ENCODE data around the gene LTO1. TPM values are rescaled to one million over a fixed set of nuclear protein-coding genes. Genes with fewer than 3 reads are reported as not detected.

The LTO1 gene
- total and polyA plus RNA-seq, 2 of the 13 experiments (the other 11 are each of a cell fraction or from before 2014, with no cell fraction given), result 11.8 to 15.0 TPM

DNA sequence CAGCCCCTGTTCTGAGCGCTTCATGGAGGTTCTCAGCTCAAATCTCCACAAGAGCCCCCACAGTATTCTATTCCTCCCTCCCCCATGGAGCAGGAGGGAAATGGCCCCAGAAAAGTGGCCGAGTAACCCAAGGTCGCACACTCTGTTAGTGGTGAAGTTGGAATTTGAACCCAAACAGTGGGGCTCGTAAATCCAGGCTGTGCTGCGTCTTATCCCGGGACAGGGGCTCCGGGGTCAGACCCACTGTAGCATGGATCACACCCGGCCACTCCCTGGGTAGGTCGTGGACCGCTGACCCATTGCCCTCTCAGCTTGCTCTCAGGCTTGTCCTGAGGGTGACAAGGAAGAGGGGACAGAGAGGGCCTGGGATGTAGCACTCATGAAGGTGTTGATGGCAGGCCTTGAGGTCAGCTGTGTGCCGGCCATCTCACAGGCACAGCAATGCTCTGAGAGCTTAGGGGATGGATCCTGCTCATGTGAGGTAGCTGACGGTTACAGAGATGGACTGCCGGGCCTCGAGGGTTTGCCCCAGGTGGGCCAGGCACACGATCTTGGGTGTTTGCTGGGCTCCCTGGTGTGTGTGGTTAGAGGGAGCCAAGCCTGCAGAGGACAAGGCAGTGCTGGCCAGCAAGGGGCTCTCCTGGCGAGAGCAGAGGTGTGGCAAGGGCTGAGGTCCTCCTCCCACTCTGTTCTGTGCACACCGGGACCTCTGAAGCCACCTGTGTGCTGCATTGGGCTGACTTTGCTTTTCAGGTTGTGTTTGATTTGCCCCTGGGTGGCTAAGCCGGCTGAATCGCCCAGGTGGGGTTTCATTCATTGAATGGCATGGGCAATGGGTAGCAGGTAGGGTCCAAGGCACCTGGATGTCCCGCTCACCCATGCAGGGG lies 31.0 kb upstream of the LTO1 start (continued):
- TF ChIP-seq ZNF205 (CRISPR knock-in tag; IDR thresholded peaks at IDR 0.05) (no peak), DR1 (CRISPR knock-in tag; IDR thresholded peaks at IDR 0.05) (no peak), MYC (CRISPR knock-in tag; IDR thresholded peaks at IDR 0.05; ENCODE audit: borderline replicate concordance) (peak; percentile 45; the same call in 1 of the 2 replicates), SOX5 (CRISPR knock-in tag; IDR thresholded peaks at IDR 0.05; ENCODE audit: borderline replicate concordance) (peak; percentile 37; the same call in 1 of the 2 replicates), KAT8 (CRISPR knock-in tag; IDR thresholded peaks at IDR 0.05) (peak; percentile 33), CBFB (CRISPR knock-in tag; IDR thresholded peaks at IDR 0.05) (0 out of 2 replicates have a peak, but pooled peaks have one; percentile 44), ZNF224 (CRISPR knock-in tag; IDR thresholded peaks at IDR 0.05) (no peak), EP300 (IDR thresholded peaks at IDR 0.05; ENCODE audit: low read depth in 2 of 2, low read length in 2 of 2) (peak in 1 of 2 experiments; percentile 40; a peak in 1 of 4 replicates), EP300 (CRISPR knock-in tag; IDR thresholded peaks at IDR 0.05; ENCODE audit: borderline replicate concordance) (no peak), KLF9 (CRISPR knock-in tag; IDR thresholded peaks at IDR 0.05; ENCODE audit: low read depth) (no peak), ATF1 (CRISPR knock-in tag; IDR thresholded peaks at IDR 0.05) (no peak), ZSCAN21 (CRISPR knock-in tag; IDR thresholded peaks at IDR 0.05; ENCODE audit: borderline replicate concordance) (0 out of 2 replicates have a peak, but pooled peaks have one; percentile 37), ZNF34 (CRISPR knock-in tag; IDR thresholded peaks at IDR 0.05; ENCODE audit: borderline replicate concordance) (0 out of 2 replicates have a peak, but pooled peaks have one; percentile 19), SAP130 (CRISPR knock-in tag; IDR thresholded peaks at IDR 0.05; ENCODE audit: low read depth) (peak; percentile 49), ZNF121 (CRISPR knock-in tag; IDR thresholded peaks at IDR 0.05) (peak; percentile 42; the same call in 1 of the 2 replicates), ZFX (CRISPR knock-in tag; IDR thresholded peaks at IDR 0.05; ENCODE audit: low read depth) (peak; percentile 73)
- TF ChIP-seq, protein P1, sequence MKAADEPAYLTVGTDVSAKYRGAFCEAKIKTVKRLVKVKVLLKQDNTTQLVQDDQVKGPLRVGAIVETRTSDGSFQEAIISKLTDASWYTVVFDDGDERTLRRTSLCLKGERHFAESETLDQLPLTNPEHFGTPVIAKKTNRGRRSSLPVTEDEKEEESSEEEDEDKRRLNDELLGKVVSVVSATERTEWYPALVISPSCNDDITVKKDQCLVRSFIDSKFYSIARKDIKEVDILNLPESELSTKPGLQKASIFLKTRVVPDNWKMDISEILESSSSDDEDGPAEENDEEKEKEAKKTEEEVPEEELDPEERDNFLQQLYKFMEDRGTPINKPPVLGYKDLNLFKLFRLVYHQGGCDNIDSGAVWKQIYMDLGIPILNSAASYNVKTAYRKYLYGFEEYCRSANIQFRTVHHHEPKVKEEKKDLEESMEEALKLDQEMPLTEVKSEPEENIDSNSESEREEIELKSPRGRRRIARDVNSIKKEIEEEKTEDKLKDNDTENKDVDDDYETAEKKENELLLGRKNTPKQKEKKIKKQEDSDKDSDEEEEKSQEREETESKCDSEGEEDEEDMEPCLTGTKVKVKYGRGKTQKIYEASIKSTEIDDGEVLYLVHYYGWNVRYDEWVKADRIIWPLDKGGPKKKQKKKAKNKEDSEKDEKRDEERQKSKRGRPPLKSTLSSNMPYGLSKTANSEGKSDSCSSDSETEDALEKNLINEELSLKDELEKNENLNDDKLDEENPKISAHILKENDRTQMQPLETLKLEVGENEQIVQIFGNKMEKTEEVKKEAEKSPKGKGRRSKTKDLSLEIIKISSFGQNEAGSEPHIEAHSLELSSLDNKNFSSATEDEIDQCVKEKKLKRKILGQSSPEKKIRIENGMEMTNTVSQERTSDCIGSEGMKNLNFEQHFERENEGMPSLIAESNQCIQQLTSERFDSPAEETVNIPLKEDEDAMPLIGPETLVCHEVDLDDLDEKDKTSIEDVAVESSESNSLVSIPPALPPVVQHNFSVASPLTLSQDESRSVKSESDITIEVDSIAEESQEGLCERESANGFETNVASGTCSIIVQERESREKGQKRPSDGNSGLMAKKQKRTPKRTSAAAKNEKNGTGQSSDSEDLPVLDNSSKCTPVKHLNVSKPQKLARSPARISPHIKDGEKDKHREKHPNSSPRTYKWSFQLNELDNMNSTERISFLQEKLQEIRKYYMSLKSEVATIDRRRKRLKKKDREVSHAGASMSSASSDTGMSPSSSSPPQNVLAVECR (CRISPR knock-in tag; IDR thresholded peaks at IDR 0.05; ENCODE audit: borderline replicate concordance), result peak; percentile 53; the same call in 1 of the 2 replicates
- TF ChIP-seq, protein P2, sequence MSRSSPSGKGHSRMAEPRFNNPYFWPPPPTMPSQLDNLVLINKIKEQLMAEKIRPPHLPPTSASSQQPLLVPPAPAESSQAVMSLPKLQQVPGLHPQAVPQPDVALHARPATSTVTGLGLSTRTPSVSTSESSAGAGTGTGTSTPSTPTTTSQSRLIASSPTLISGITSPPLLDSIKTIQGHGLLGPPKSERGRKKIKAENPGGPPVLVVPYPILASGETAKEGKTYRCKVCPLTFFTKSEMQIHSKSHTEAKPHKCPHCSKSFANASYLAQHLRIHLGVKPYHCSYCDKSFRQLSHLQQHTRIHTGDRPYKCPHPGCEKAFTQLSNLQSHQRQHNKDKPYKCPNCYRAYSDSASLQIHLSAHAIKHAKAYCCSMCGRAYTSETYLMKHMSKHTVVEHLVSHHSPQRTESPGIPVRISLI (CRISPR knock-in tag; IDR thresholded peaks at IDR 0.05; ENCODE audit: borderline replicate concordance), result 0 out of 2 replicates have a peak, but pooled peaks have one; percentile 27
- TF ChIP-seq, protein P3, sequence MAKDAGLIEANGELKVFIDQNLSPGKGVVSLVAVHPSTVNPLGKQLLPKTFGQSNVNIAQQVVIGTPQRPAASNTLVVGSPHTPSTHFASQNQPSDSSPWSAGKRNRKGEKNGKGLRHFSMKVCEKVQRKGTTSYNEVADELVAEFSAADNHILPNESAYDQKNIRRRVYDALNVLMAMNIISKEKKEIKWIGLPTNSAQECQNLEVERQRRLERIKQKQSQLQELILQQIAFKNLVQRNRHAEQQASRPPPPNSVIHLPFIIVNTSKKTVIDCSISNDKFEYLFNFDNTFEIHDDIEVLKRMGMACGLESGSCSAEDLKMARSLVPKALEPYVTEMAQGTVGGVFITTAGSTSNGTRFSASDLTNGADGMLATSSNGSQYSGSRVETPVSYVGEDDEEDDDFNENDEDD (CRISPR knock-in tag; IDR thresholded peaks at IDR 0.05; ENCODE audit: borderline replicate concordance), result no peak
- TF ChIP-seq, protein P4, sequence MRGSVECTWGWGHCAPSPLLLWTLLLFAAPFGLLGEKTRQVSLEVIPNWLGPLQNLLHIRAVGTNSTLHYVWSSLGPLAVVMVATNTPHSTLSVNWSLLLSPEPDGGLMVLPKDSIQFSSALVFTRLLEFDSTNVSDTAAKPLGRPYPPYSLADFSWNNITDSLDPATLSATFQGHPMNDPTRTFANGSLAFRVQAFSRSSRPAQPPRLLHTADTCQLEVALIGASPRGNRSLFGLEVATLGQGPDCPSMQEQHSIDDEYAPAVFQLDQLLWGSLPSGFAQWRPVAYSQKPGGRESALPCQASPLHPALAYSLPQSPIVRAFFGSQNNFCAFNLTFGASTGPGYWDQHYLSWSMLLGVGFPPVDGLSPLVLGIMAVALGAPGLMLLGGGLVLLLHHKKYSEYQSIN (CRISPR knock-in tag; IDR thresholded peaks at IDR 0.05; ENCODE audit: borderline replicate concordance), result no peak

All from HepG2 (cell line).